ENCODE measurements around the gene WIPI1.
"Not testable (repeated sequence)": the region's sequence is repeated elsewhere in the genome, so short reads cannot be mapped to it uniquely, and the experiment has no call there.

The WIPI1 gene

GRCh38 chr17:68407656-68408055 lies 49.6 kb downstream of the WIPI1 start:
- not testable (repeated sequence) for DNase-seq

- DNase-seq = not testable (repeated sequence)
These were observed 53.5 kb downstream of the WIPI1 start for GRCh38 chr17:68403837-68404236.

GRCh38 chr17:68403122-68403521 lies 54.2 kb downstream of the WIPI1 start:
- DNase-seq = no peak

- no peak for DNase-seq
These were observed 56.0 kb downstream of the WIPI1 start for GRCh38 chr17:68401288-68401687.

- DNase-seq = no peak
These were observed 56.9 kb downstream of the WIPI1 start for GRCh38 chr17:68400404-68400735.

GRCh38 chr17:68399638-68400403 lies 57.5 kb downstream of the WIPI1 start:
- DNase-seq = peak; percentile 61

- DNase-seq = peak; percentile 78
These were observed 58.3 kb downstream of the WIPI1 start for GRCh38 chr17:68398691-68399637.

- DNase-seq = no peak
These were observed 60.2 kb downstream of the WIPI1 start for GRCh38 chr17:68397108-68397536.

- DNase-seq = no peak
These were observed 60.8 kb downstream of the WIPI1 start for GRCh38 chr17:68396226-68397107.

GRCh38 chr17:68394608-68395331 lies 62.5 kb downstream of the WIPI1 start:
- DNase-seq = no peak

GRCh38 chr17:68391561-68392268 lies 65.6 kb downstream of the WIPI1 start:
- DNase-seq = no peak

GRCh38 chr17:68390888-68391545 lies 66.3 kb downstream of the WIPI1 start:
- DNase-seq = no peak

GRCh38 chr17:68389041-68389440 lies 68.3 kb downstream of the WIPI1 start:
- DNase-seq = no peak

GRCh38 chr17:68387435-68388218 lies 69.7 kb downstream of the WIPI1 start:
- DNase-seq = no peak

GRCh38 chr17:68385490-68386215 lies 71.6 kb downstream of the WIPI1 start:
- DNase-seq = no peak

GRCh38 chr17:68384941-68385340 lies 72.4 kb downstream of the WIPI1 start:
- DNase-seq = no peak

- DNase-seq = no peak
These were observed 72.8 kb downstream of the WIPI1 start for GRCh38 chr17:68384471-68384870.

GRCh38 chr17:68383443-68384321 lies 73.6 kb downstream of the WIPI1 start:
- DNase-seq = peak; percentile 75

- DNase-seq = no peak
These were observed 74.2 kb downstream of the WIPI1 start for GRCh38 chr17:68383120-68383442.

Measured in fibroblast of upper back skin (primary cell).